Erythroblast (primary cell): ENCODE results near the gene CYTH1.

Experiments used
- DNase-seq, 2 experiments: peaks; one replicate each; lab custom pipeline; 2025; lab: John Stamatoyannopoulos, UW
- GATA1 ChIP-seq: IDR thresholded peaks from 2 replicates; pipeline ENCODE4 v1.6.1; 2011; ENCODE audit warnings: low read depth, mild to moderate bottlenecking, control low read depth, low read length, moderate library complexity
- POLR2A ChIP-seq: IDR thresholded peaks from 2 replicates; pipeline ENCODE4 v1.6.1; 2011; ENCODE audit warnings: mild to moderate bottlenecking, low read length

CYTH1 gene

GRCh38 chr17:78797691-78798585, 15.9 kb upstream of the CYTH1 start:
- TF ChIP-seq POLR2A (no peak), GATA1 (no peak)
- no peak for DNase-seq

GRCh38 chr17:78797213-78797612, 15.1 kb upstream of the CYTH1 start:
- TF ChIP-seq POLR2A (no peak), GATA1 (no peak)
- DNase-seq = no peak

- TF ChIP-seq GATA1 (no peak), POLR2A (no peak)
- DNase-seq = no peak
Observed at GRCh38 chr17:78796517-78796900, 14.4 kb upstream of the CYTH1 start.

GRCh38 chr17:78795861-78796516, 13.9 kb upstream of the CYTH1 start:
- peak; percentile 50 to 58 for DNase-seq
- TF ChIP-seq POLR2A (no peak), GATA1 (no peak)

GRCh38 chr17:78794864-78795640, 13.0 kb upstream of the CYTH1 start:
- TF ChIP-seq GATA1 (no peak), POLR2A (no peak)
- no peak for DNase-seq

GRCh38 chr17:78794399-78794798, 12.3 kb upstream of the CYTH1 start:
- TF ChIP-seq GATA1 (no peak), POLR2A (no peak)

GRCh38 chr17:78793968-78794367, 11.9 kb upstream of the CYTH1 start:
- DNase-seq = no peak
- no peak for TF ChIP-seq GATA1

More at GRCh38 chr17:78794399-78794798, 12.3 kb upstream of the CYTH1 start:
- no peak for DNase-seq

- DNase-seq = no peak
- no peak for TF ChIP-seq POLR2A
- no peak for TF ChIP-seq GATA1
Observed at GRCh38 chr17:78793415-78793814, 11.3 kb upstream of the CYTH1 start.

- TF ChIP-seq POLR2A (no peak), GATA1 (no peak)
- DNase-seq = no peak
Observed at GRCh38 chr17:78791840-78792709, 10.0 kb upstream of the CYTH1 start.

- no peak for DNase-seq
- TF ChIP-seq POLR2A (no peak), GATA1 (no peak)
Observed at GRCh38 chr17:78790552-78790951, 8.5 kb upstream of the CYTH1 start.

- DNase-seq = peak; percentile 38 to 52
Observed at GRCh38 chr17:78789663-78790181, 7.6 kb upstream of the CYTH1 start.

GRCh38 chr17:78789149-78789662, 7.1 kb upstream of the CYTH1 start:
- DNase-seq = no peak
- TF ChIP-seq GATA1 (no peak), POLR2A (no peak)

More at GRCh38 chr17:78789663-78790181, 7.6 kb upstream of the CYTH1 start:
- TF ChIP-seq POLR2A = no peak
- no peak for TF ChIP-seq GATA1
